ENCODE measurements around the gene FBXO48. TPM values are rescaled to one million over a fixed set of nuclear protein-coding genes. Genes with fewer than 3 reads are reported as not detected.

Gene FBXO48
- total and polyA plus RNA-seq, 10 of the 15 experiments (the other 5 are each of a cell fraction or from before 2014, with no cell fraction given), result 0.56 to 2.3 (median 1.2) TPM

DNA sequence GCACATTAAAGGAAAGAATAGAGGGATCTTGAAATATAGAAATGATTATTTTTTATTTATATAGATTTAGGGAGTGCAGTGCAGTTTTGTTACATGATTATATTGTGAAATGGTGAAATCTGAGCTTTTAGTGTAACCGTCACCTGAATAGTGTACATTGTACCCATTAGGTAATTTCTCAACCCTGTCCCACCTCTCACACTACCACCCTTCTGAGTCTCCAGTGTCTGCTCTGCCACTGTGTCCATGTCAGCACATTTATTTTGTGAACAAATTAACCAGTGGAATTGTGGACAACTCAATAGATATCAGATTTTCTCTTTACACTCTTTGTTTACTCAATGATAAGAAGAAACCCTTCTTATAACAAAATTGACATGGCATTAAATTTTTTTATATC lies 24.5 kb upstream of the FBXO48 start:
- BruUV-seq (replicated peaks), result no TSS peak
- no peak overlapping the region for H3K9ac ChIP-seq (ENCODE audit: control insufficient read depth, insufficient read depth, low read length)
- 31% methylated on average over 1 of the region's 1 CpG for WGBS (ENCODE audit: insufficient coverage, insufficient replicate concordance, low lambda C conversion rate, missing lambda C conversion rate)
- H3K79me2 ChIP-seq (ENCODE audit: control insufficient read depth, insufficient read depth, low read length), result no peaks in the 10 kb centered on the region
- H3K4me2 ChIP-seq (ENCODE audit: control insufficient read depth, insufficient read depth), result no peak overlapping the region
- no peak overlapping the region for H3K4me3 ChIP-seq
- no peaks in the 10 kb centered on the region for H3K36me3 ChIP-seq (ENCODE audit: control insufficient read depth in 2 of 2, insufficient read depth in 2 of 2, low read length in 1 of 2)
- ChIA-PET CTCF (interaction anchor here (0.7 kb wide), 1 partner anchor 280 kb away, joined by 3 read pairs; no protein-coding TSS in a partner anchor), RAD21 (ENCODE audit: unreplicated experiment) (no interaction called here), POLR2A (no interaction called here), SMC1A (ENCODE audit: uncharacterized antibody, unreplicated experiment) (no interaction called here)
- in situ Hi-C loops (cut with MboI), result no loop called here
- no peaks in the 10 kb centered on the region for H3K27me3 ChIP-seq (replicated peaks in 1 of 2; ENCODE audit: control insufficient read depth in 2 of 2, insufficient read depth in 2 of 2, low read length in 1 of 2)
- H3K9me3 ChIP-seq (replicated peaks; ENCODE audit: control insufficient read depth, insufficient read depth, low read length), result no peaks in the 10 kb centered on the region; the same call in 2 of the 3 replicates
- ATAC-seq (no peak), FAIRE-seq (no peak), DNase-seq (ENCODE audit: low read depth, low spot score) (no peak)
- TF ChIP-seq RB1 (IDR thresholded peaks at IDR 0.05; ENCODE audit: borderline replicate concordance), result no peak
- TF ChIP-seq, protein P1, sequence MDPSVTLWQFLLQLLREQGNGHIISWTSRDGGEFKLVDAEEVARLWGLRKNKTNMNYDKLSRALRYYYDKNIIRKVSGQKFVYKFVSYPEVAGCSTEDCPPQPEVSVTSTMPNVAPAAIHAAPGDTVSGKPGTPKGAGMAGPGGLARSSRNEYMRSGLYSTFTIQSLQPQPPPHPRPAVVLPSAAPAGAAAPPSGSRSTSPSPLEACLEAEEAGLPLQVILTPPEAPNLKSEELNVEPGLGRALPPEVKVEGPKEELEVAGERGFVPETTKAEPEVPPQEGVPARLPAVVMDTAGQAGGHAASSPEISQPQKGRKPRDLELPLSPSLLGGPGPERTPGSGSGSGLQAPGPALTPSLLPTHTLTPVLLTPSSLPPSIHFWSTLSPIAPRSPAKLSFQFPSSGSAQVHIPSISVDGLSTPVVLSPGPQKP (IDR thresholded peaks at IDR 0.05; ENCODE audit: low read depth, low read length), result no peak
- TF ChIP-seq ZNF207 (IDR thresholded peaks at IDR 0.05; ENCODE audit: borderline replicate concordance), result no peak
- TF ChIP-seq CBFB (IDR thresholded peaks at IDR 0.05; ENCODE audit: low read depth), result no peak
- no peak for TF ChIP-seq CBX3 (IDR thresholded peaks at IDR 0.05; ENCODE audit: borderline replicate concordance, low read depth)
- no peak for TF ChIP-seq ZBED1 (IDR thresholded peaks at IDR 0.05; ENCODE audit: borderline replicate concordance)
- TF ChIP-seq, protein P2, sequence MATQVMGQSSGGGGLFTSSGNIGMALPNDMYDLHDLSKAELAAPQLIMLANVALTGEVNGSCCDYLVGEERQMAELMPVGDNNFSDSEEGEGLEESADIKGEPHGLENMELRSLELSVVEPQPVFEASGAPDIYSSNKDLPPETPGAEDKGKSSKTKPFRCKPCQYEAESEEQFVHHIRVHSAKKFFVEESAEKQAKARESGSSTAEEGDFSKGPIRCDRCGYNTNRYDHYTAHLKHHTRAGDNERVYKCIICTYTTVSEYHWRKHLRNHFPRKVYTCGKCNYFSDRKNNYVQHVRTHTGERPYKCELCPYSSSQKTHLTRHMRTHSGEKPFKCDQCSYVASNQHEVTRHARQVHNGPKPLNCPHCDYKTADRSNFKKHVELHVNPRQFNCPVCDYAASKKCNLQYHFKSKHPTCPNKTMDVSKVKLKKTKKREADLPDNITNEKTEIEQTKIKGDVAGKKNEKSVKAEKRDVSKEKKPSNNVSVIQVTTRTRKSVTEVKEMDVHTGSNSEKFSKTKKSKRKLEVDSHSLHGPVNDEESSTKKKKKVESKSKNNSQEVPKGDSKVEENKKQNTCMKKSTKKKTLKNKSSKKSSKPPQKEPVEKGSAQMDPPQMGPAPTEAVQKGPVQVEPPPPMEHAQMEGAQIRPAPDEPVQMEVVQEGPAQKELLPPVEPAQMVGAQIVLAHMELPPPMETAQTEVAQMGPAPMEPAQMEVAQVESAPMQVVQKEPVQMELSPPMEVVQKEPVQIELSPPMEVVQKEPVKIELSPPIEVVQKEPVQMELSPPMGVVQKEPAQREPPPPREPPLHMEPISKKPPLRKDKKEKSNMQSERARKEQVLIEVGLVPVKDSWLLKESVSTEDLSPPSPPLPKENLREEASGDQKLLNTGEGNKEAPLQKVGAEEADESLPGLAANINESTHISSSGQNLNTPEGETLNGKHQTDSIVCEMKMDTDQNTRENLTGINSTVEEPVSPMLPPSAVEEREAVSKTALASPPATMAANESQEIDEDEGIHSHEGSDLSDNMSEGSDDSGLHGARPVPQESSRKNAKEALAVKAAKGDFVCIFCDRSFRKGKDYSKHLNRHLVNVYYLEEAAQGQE (IDR thresholded peaks at IDR 0.05; ENCODE audit: low read depth, low read length), result no peak
- TF ChIP-seq SMAD1 (IDR thresholded peaks at IDR 0.05; ENCODE audit: low read depth, partially characterized antibody), result no peak
- H2AFZ ChIP-seq (ENCODE audit: control insufficient read depth, low read depth, low read length), result no peak overlapping the region
- H3K4me1 ChIP-seq (ENCODE audit: control insufficient read depth, insufficient read depth, low read length), result peaks cover 5% of the 10 kb centered on the region; the same call in 1 of the 2 replicates
- intact Hi-C loops (cut with micrococcal nuclease; ENCODE audit: unreplicated experiment), result no loop called here
- H4K20me1 ChIP-seq (ENCODE audit: control insufficient read depth, insufficient read depth), result no peaks in the 10 kb centered on the region
- H3K27ac ChIP-seq (ENCODE audit: control insufficient read depth, insufficient read depth), result no peak overlapping the region
